Measurements from ENCODE around the gene HM13.
A peak's percentile ranks its signal among the peaks of the same experiment; 100 is the strongest.
"Not testable (repeated sequence)": the region's sequence is repeated elsewhere in the genome, so short reads cannot be mapped to it uniquely, and the experiment has no call there.

HM13 gene

DNA sequence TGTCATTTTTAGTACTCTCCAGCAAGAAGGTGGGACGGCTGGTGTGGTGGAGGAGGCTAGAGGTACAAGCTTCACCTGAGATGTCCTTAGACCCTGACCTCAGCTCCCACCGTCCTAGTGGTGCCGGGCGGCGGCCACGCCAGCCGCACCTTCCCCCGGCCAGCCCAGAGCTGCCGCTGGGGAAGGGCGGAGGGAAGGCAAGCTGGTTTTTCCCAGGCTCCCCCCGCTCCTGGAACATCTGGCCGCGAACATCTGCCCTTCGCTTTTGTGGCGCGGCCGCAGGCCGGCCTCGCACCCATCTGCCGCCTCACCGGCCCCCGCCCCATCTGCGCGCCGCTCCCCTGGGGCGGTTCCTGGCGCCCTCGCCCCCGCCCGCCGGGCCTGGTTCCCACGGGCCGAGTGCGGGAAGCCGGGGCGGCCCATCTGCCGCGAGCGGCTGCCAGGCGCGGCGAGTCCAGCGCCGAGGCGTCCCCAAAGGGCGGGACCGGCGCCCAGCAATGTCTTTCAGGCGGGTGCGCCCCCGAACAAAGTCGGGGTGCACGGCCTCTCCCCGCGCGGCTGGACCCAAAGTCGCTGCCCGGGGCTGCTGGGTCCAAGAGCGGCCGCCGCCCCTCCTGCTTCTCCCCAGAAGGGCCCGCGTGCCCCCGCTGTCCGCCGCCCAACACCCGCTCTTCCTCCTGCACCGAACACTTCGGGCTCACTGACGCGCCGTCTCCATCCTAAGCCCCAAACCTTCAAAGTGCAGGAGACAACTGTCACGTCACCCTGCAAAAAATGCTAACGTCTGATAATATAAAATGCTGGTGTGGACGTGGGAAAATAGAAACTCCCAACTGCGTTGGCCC, 73.5 kb downstream of the HM13 start:
- DNase-seq (ENCODE audit: low read depth in 3 of 3, low spot score in 1 of 3) = no peak

DNA sequence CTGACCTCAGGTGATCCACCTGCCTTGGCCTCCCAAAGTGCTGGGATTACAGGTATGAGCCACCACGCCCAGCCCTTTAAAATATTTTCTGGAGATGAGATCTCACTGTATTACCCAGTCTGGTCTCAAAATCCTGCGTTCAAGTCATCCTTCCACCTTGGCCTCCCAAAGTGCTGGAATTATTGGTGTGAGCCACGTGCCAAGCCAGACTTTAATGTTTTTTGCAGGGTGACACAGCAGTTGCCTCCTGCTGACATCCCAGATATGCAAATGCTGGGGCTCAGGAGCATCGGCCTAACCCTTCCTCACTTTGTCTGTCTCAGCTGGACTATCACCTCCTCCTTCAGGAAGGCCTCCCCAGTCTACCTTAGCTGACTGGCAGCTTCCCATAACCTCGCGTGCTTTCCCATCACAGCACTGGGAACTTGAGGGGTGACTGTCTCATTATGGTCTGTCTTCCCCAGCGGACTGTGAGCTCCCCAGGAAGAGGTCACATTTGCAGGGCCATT, 76.5 kb downstream of the HM13 start:
- no peak for DNase-seq (ENCODE audit: low read depth in 3 of 3, low spot score in 1 of 3)

DNA sequence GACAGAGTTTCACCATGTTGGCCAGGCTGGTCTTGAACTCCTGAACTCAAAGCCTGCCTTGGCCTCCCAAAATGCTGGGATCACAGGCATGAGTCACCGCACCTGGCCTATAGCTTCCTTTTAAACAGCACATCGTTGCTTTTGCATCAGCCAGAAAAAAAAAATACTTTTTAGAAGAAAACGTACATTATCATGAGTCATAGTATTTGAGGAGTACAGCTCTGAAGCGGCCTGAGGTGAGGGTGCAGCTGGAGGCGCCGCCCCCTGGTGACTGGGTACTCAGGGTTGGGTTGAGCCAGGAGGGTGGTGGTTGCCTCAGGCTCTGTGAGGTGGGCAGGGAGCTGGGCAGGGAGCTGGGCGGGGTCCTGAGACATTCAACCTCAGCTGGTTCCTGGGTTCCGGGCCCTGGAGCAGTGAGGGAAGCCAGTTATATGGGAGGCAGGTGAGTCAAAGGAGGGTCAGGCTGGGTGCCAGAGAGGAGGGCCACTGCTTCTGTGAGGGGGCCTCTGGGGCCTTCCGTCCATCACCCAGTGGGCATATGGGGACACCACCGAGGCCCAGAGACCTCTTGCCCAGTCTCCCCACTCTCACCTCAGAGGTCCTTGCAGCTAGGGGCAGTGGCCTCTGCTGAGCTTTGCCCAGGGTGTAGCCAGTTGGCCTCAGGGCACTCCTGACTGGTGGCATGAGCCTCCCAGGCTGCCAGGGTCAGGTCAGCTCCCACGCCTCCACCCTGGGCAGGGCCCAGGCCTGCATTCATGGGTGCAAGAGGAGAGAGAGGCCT, 79.2 kb downstream of the HM13 start:
- DNase-seq (ENCODE audit: low read depth in 3 of 3, low spot score in 1 of 3) = no peak

DNA sequence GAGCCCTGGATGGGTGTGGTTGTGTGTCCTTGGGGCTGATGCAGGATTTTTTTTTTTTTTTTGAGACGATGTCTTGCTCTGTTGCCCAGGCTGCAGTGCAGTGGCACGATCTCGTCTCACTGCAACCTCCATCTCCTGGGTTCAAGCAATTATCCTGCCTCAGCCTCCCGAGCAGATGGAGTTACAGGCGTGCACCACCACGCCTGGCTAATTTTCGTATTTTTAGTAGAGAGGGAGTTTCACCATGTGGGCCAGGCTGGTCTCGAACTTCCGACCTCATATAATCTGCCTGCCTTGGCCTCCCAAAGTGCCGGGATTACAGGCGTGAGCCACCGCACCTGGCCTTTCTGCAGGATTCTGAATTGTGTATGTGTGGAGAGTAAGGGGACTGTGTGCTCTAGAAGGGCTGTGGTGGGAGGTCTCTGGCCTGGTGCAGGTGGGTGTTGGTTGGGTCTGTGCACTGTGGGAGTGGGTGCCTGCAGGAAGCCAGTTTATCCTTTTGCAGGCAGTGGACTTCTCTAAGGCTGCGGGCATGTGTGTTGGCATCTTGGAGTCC, 79.8 kb downstream of the HM13 start:
- no peak for DNase-seq (ENCODE audit: low read depth in 3 of 3, low spot score in 1 of 3)

DNA sequence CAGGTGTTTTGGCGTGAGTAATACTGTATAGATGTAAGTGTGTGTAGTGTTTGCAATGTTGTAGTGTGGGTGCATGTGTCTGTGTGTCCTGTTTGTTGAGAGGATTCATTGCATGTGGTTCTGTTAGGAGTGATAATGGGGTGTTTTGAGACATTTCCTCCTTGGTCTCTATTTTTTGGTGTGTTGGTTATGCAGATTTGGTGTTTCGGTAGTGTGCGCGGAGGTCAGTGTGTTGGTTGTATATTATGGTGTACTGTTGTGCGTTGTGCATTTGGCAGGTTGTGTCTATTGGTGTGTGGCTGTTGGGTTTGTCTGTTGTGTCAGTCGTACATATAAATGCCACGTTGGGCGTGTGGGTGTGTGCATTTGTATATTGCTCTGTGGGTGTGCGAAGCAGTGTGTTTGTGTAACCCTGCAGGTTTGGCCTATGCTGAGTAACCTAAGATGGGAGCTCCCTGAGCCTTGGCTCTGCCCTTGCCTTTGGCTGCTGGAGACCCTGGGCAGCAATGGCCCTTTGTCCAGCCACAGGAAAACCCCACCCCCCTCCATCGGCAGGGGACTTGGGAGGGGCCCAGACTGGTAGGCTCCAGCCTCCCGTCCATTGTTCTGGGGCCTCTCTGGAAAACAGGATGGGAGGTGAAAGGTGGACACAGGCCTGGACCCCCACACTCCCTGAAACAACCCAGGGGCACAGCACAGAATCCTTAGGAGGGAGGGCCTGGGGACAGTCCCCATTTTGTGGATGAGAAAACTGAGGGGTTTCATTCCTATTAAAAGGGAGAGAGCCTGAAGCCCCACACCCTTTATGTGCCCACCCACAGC, 80.5 kb downstream of the HM13 start:
- no peak for DNase-seq (ENCODE audit: low read depth in 3 of 3, low spot score in 1 of 3)

DNA sequence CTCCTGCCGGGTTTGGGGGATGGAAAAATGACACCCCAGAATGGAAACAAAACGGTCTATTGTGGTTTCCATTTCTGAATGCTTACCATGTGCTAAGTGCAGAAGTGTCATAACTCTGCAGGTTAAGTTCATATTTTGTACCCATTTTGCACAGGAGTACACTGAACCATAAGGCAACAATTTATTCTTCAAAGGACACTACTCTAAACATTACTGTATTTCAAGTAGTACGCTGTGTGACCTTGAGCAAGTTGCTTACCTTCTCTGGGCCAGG, 81.1 kb downstream of the HM13 start:
- no peak for DNase-seq (ENCODE audit: low read depth in 3 of 3, low spot score in 1 of 3)

DNA sequence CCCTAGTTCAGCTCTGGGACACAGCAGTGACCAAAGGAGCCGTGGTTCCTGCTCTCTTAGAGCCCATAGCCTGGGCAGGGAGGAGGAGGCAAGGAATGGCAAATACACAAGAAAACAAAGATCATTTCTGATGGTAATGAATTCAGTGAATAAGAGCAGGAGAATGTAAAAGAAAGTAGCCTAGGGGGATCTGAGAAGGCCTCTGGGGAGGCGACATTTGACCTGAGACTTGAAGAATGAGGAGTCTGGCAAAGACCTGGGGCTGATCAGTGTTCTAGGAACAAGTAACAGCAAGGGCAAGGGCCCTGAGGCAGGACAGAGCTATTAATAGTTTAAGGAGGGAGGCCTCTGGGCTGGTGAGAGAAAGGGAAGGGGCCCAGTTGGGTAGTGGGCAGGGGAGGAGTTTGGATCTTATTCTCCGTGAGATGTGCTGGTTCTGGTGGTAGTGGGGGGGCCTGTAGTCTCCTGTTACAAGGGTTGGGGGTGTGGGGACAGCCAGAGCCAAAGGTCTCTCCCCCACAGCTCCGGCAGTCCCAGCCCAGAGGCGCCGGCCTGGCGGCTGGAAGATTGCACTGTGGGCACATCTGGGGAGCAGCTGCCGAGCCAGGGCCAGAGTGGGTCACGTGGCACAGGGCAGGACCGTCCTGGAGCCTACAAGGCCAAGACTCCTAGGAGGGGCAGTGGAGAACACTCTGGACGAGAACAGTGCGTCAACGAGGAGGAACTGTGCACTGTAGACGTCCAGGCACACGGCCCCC, 81.6 kb downstream of the HM13 start:
- DNase-seq (ENCODE audit: low read depth in 3 of 3, low spot score in 1 of 3) = no peak

DNA sequence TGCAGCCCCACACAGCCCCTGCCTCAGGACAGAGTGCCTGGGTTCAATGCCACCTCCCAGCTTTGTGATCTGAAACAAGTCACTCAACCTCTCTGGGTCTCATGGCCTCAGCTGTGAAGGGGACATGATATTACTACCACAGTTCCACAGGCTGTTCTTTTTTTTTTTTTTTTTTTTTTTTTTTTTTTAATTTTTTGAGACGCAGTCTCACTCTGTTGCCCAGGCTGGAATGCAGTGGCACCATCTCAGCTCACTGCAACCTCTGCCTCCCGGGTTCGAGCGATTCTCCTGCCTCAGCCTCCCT, 82.1 kb downstream of the HM13 start:
- not testable (repeated sequence) for DNase-seq (ENCODE audit: low read depth in 3 of 3, low spot score in 1 of 3)

DNA sequence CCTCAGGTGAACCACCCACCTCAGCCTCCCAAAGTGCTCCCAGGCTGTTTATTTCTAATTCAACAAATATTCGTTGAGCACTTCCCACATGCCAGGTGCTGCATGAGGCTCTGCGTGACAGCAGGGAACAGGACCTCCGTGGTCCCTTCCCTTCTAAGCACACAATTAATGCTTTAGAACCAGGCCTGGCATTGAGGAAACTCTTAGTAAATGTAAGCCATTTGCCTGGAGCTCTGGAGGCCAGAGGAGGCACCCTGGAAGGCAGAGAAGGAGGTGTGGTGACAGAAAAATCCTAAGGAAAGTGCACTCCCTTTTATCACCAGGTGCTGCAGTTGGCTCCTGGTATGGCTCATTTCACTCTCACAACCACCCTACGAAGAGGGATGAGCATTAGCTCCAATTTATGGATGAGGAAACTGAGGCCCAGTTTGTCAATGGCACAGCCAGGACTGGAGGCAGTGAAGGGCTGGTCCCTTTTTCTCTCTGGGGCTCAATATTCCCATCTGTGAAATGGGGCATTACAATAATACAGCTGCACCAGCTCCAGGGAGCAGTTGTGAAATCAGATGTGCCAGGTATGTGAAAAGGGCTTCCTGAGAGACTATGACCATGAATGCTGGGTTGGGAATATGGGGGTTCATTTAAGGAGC, 82.7 kb downstream of the HM13 start:
- no peak for DNase-seq (ENCODE audit: low read depth in 3 of 3, low spot score in 1 of 3)

DNA sequence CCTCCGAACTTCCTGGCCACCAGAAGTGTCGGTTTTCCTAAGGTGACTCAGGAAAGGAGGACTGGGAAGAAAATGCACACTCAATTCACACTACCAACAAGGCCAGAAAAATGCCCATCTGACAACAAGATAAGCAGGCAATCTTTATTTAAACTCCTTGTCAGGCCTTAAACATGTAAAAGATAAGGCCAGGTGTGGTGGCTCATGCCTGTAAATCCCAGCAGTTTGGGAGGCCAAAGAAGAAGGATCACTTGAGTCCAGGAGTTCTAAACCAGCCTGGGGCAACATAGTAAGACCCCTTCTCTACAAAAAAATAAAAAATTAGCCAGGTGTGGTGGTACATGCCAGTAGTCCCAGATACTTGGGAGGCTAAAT, 83.2 kb downstream of the HM13 start:
- no peak for DNase-seq (ENCODE audit: low read depth in 3 of 3, low spot score in 1 of 3)

DNA sequence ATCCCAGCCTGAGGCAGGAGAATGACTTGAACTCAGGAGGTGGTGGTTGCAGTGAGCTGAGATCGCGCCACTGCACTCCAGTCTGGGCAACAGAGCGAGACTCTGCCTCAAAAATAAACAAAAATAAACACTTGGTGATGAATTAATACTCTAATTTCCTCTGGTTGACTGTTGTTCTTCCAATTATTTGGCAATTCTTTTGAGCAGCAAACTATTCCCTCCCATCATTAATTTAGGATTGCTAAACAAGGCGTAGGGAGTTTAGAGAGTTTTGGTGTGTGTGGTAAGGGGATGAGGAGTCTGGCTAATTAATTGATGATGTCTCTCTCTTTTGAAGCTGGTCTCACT, 88.2 kb downstream of the HM13 start:
- DNase-seq (ENCODE audit: low read depth in 3 of 3, low spot score in 1 of 3) = no peak

DNA sequence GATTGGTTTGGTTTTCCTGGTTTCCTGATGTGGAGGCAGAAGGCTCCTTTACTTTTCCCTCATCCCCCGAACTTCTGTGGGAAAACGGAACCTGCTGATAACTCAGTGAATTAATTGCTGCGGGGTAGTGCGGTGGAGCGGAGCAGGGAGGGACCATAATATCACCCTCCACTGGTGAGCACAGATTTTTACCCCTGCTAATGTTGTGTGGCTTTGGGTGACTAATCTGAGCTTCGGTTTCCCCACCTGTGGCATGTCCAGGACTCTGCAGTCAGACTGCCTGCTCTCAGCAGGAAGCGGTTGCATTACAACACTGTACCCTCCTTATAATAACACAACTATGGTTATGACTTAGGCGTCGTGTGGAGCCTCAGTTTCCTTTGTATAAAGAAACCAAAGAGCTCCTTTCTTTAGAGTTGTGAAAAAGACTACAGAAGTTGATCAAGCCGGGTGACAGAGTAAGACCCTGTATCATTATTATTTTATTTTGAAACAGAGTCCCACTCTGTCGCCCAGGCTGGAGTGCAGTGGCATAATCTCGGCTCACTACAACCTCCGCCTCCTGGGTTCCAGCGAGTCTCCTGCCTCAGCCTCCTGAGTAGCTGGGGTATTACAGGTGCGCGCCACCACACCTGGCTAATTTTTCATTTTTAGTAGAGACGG, 88.7 kb downstream of the HM13 start:
- DNase-seq (ENCODE audit: low read depth in 3 of 3, low spot score in 1 of 3) = no peak

DNA sequence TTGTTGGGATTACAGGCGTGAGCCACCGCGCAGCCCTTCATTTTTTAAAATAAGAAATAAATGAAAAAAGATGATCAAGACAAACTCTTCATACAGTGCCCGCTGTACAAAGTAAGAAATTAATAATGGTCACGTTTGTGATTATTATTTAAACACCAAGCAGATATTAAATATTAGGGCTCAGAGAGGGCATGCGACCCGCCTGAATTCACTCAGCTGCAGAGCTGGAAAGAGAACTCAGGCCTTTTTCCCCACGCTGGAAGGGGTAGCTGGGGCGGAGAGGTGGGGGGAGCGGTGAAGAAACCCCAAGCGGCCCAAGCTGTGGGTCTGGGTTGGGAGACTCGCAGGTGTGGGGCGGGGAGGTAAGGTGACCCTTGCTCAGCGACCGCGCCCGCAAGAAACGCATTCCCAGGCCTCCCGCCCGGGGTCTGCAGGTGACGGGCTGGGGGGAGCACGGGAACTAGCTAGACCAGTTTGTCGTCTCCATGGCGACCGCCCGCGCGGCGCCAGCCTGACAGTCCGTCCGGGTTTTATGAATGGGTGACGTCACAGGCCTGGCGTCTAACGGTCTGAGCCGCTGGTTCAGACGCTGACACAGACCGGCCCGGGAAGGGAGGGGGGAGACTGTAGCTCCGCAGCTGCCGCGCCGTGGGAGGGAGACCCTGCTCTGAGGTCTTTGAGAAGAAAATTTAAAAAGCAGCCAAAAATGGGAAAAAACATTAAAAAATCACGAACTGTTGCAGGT, 89.8 kb downstream of the HM13 start:
- DNase-seq (ENCODE audit: low read depth in 3 of 3, low spot score in 1 of 3) = peak; percentile 34 to 37 (median 37)

DNA sequence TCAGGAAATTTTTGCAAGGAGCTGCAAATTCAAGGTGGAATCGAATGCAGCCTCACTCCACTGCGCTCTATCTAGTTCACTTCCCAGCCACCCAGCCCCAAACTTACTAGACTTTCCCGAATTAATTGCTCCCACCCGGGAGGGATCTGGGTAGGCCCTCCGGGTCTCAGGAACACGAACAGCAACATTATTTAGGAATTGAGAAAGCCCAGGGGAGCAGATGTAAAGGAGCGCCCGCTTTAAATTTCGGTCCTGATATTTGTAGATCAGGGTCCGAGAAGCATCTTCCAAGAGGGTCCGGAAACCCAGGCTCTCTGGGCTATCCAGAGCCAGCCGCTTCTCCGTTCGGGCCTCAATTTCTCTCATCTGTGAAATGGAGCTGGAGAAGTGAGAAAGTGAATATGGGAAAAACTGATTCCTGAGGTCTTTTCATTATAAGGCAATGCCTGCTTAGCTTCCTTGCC, 90.4 kb downstream of the HM13 start:
- no peak for DNase-seq (ENCODE audit: low read depth in 3 of 3, low spot score in 1 of 3)

DNA sequence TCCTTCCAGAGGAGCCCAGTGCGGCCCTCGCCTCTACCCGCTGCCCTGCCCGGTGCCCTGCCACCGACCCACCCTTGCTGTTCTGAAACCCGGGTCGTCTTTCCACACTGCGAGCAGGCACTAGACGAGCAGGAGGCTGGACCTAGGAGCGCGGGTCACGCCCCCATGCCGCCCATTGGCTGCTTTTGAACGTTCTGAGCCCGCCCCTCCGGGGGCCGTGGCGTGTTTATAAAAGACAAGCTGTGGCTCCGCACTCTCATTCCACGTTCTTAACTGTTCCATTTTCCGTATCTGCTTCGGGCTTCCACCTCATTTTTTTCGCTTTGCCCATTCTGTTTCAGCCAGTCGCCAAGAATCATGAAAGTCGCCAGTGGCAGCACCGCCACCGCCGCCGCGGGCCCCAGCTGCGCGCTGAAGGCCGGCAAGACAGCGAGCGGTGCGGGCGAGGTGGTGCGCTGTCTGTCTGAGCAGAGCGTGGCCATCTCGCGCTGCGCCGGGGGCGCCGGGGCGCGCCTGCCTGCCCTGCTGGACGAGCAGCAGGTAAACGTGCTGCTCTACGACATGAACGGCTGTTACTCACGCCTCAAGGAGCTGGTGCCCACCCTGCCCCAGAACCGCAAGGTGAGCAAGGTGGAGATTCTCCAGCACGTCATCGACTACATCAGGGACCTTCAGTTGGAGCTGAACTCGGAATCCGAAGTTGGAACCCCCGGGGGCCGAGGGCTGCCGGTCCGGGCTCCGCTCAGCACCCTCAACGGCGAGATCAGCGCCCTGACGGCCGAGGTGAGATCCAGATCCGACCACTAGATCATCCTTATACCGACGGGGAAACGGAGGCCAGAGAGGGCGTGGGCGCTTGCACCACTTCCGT, 91.0 kb downstream of the HM13 start, which contains the start of gene ID1:
TSS of gene ID1 (plus strand) at position 259 of the 871 bp plus-strand sequence. CDS start at position 358, 99 bp downstream.
- peak; percentile 71 to 79 (median 75) for DNase-seq (ENCODE audit: low read depth in 3 of 3, low spot score in 1 of 3)

DNA sequence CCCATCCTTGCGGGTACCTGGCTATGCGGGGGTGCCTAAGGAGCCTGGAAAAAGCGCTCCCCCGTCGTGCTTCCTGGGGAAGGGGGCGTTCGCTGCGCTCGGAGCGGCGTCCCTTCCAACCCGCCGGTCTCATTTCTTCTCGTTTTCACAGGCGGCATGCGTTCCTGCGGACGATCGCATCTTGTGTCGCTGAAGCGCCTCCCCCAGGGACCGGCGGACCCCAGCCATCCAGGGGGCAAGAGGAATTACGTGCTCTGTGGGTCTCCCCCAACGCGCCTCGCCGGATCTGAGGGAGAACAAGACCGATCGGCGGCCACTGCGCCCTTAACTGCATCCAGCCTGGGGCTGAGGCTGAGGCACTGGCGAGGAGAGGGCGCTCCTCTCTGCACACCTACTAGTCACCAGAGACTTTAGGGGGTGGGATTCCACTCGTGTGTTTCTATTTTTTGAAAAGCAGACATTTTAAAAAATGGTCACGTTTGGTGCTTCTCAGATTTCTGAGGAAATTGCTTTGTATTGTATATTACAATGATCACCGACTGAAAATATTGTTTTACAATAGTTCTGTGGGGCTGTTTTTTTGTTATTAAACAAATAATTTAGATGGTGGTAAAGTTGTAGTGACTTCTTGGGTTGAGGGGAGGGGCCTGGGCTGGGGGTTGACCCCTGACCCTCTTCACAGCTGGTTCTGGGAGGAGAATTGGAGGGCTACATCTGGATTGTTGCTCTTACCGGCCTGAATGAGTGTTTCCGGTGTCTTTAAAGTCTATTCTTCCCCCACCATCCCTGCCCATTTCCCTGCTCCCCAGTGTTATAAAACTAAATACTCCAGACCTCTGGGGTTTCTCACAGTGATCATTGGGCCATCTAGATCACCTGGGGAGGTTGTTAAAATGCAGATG, 91.9 kb downstream of the HM13 start:
- no peak for DNase-seq (ENCODE audit: low read depth in 3 of 3, low spot score in 1 of 3)

Measured in stimulated activated CD4-positive, alpha-beta T cell treated with anti-CD3 and anti-CD28 coated beads, TNF-alpha, amount 100 ng/mL, for 1 hour (primary cell).